Gastroesophageal sphincter (tissue), 4 donors: ENCODE measurements around the gene SLX9. TPM values are rescaled to one million over a fixed set of nuclear protein-coding genes. Genes with fewer than 3 reads are reported as not detected.
"Not testable (repeated sequence)": the region's sequence is repeated elsewhere in the genome, so short reads cannot be mapped to it uniquely, and the experiment has no call there.

Source experiments
- ATAC-seq: fragments of 150-250 bp; one replicate; pipeline ENCODE4 v1.9.1; 2016; ENCODE audit warnings: mild to moderate bottlenecking, moderate library complexity
- H3K27ac ChIP-seq, 4 donors: fragments of 200-600 bp; sonication (generic) in 3 of 4; 1 replicate in 3 of 4; 2 replicates in 1 of 4; pipeline ENCODE4 v1.5.1; 2016 to 2019
- H3K27me3 ChIP-seq: fragments of 200-600 bp; sonication (generic); one replicate; pipeline ENCODE4 v1.5.1; 2019
- H3K36me3 ChIP-seq, 2 donors: fragments of 200-600 bp; sonication (generic); one replicate each; pipeline ENCODE4 v1.5.1; 2019; ENCODE audit warnings: control low read depth in 1 of 2
- H3K4me1 ChIP-seq, 3 donors: fragments of 200-600 bp; sonication (generic); 1 replicate in 2 of 3; 2 replicates in 1 of 3; pipeline ENCODE4 v1.5.1; 2016 to 2019; ENCODE audit warnings: control low read depth in 2 of 3
- H3K4me3 ChIP-seq, 2 donors: fragments of 200-600 bp; sonication (generic); one replicate each; pipeline ENCODE4 v1.5.1; 2019; ENCODE audit warnings: mild to moderate bottlenecking in 1 of 2, moderate library complexity in 1 of 2
- H3K9me3 ChIP-seq, 3 donors: fragments of 200-600 bp; sonication (generic); one replicate each; pipeline ENCODE4 v1.5.1; 2017 to 2019; ENCODE audit warnings: control low read depth in 2 of 3
- EP300 ChIP-seq: sonication (generic); formaldehyde crosslinking; IDR thresholded peaks from one replicate; pipeline ENCODE4 v1.6.1; 2017; ENCODE audit warnings: antibody characterized with exemption, mild to moderate bottlenecking
- POLR2A ChIP-seq, 2 donors: fragments of 450-650 bp; IDR thresholded peaks; one replicate each; pipeline ENCODE4 v1.6.1; 2017; ENCODE audit warnings: antibody characterized with exemption in 2 of 2, mild to moderate bottlenecking in 2 of 2, moderate library complexity in 1 of 2
- POLR2AphosphoS5 ChIP-seq: sonication (generic); formaldehyde crosslinking; IDR thresholded peaks from one replicate; pipeline ENCODE4 v1.6.1; 2017; ENCODE audit warnings: antibody characterized with exemption
- WGBS, 2 donors: methylation state at CpG; one replicate each; pipeline ENCODE4 v1.1.5; 2018; ENCODE audit warnings: low coverage in 1 of 2; 5-methylcytosine and 5-hydroxymethylcytosine counted together
- total RNA-seq, 4 donors: library from RNA; depleted of rRNA; stranded (reverse); fragments of >200 nt; gene quantifications; one replicate each; pipeline ENCODE4 v1.1.0, GENCODE V29; 2016
- TF ChIP-seq, protein P1 (sequence below), 4 experiments: fragments of 200-600 bp in 2 of 4; fragments of 450-650 bp in 2 of 4; sonication (generic) in 1 of 4; IDR thresholded peaks; one replicate each; pipeline ENCODE4 v1.5.1; 2017 to 2019; ENCODE audit warnings: antibody characterized with exemption in 4 of 4, mild to moderate bottlenecking in 2 of 4, moderate library complexity in 2 of 4

SLX9 gene
- total RNA-seq, 4 donors from 2014 or later = 15.7 to 53.9 (median 36.4) TPM

- Histone ChIP-seq H3K36me3 (no peaks in the 10 kb centered on the region), H3K4me3 (no peak overlapping the region), H3K27ac (peak overlapping the region in 1 of 4 donors; percentile 49), H3K27me3 (no peaks in the 10 kb centered on the region), H3K4me1 (peaks cover 0 to 29% (median 11%) of the 10 kb centered on the region in 3 donors), H3K9me3 (no peaks in the 10 kb centered on the region)
- TF ChIP-seq EP300 (no peak), POLR2A (IDR thresholded peaks at IDR 0.05) (no peak), POLR2AphosphoS5 (no peak)
- TF ChIP-seq, protein P1, sequence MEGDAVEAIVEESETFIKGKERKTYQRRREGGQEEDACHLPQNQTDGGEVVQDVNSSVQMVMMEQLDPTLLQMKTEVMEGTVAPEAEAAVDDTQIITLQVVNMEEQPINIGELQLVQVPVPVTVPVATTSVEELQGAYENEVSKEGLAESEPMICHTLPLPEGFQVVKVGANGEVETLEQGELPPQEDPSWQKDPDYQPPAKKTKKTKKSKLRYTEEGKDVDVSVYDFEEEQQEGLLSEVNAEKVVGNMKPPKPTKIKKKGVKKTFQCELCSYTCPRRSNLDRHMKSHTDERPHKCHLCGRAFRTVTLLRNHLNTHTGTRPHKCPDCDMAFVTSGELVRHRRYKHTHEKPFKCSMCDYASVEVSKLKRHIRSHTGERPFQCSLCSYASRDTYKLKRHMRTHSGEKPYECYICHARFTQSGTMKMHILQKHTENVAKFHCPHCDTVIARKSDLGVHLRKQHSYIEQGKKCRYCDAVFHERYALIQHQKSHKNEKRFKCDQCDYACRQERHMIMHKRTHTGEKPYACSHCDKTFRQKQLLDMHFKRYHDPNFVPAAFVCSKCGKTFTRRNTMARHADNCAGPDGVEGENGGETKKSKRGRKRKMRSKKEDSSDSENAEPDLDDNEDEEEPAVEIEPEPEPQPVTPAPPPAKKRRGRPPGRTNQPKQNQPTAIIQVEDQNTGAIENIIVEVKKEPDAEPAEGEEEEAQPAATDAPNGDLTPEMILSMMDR (IDR thresholded peaks at IDR 0.05) = no peak
- ATAC-seq = no peak
- WGBS, 2 donors = 79 to 89% methylated on average over 3 to 6 of the region's 31 CpGs
These were observed 81.9 kb downstream of the SLX9 start for GRCh38 chr21:45021428-45022347.

GRCh38 chr21:45022348-45022675, 82.5 kb downstream of the SLX9 start:
- WGBS, 2 donors = 86% methylated on average over 7 of the region's 8 CpGs; no CpG with 5 or more reads in 1 of the 2 donors
- H3K4me1 ChIP-seq = peaks cover 0 to 23% (median 11%) of the 10 kb centered on the region in 3 donors
- no peak for ATAC-seq
- H3K27me3 ChIP-seq = no peaks in the 10 kb centered on the region
- no peaks in the 10 kb centered on the region for H3K36me3 ChIP-seq
- H3K9me3 ChIP-seq = no peaks in the 10 kb centered on the region
- TF ChIP-seq EP300 = no peak
- no peak for TF ChIP-seq POLR2AphosphoS5
- TF ChIP-seq, protein P1 (IDR thresholded peaks at IDR 0.05) = no peak
- TF ChIP-seq POLR2A (IDR thresholded peaks at IDR 0.05) = no peak
- no peak overlapping the region for H3K4me3 ChIP-seq
- H3K27ac ChIP-seq = peak overlapping the region in 1 of 4 donors; percentile 8

DNA sequence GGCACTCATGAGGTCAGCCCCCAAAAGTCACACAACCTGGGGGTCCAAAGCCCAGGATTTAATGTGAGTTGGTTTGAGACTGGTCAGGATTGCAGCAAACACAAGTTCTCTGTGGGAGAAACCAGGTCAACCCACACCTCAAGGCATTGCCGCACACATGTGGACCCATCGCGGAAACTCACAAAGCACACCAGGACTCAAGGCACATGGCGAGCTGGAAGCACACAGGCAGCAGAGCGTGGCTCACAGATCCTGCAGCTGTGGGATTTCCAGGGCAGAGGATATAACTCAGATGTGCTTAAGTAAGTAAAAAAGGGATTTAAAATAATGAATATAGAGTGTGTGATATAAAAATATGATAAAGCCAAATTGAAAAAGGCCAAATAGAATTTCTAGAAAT, 82.9 kb downstream of the SLX9 start:
- ATAC-seq = no peak
- Histone ChIP-seq H3K27ac (no peak overlapping the region), H3K4me1 (peaks cover 0 to 20% (median 11%) of the 10 kb centered on the region in 3 donors), H3K36me3 (no peaks in the 10 kb centered on the region), H3K27me3 (no peaks in the 10 kb centered on the region), H3K4me3 (no peak overlapping the region), H3K9me3 (no peaks in the 10 kb centered on the region)
- 94 to 95% methylated on average over 2 to 5 of the region's 5 CpGs for WGBS, 2 donors
- no peak for TF ChIP-seq POLR2A (IDR thresholded peaks at IDR 0.05)
- no peak for TF ChIP-seq EP300
- TF ChIP-seq POLR2AphosphoS5 = no peak
- TF ChIP-seq, protein P1 (IDR thresholded peaks at IDR 0.05) = no peak

GRCh38 chr21:45024516-45024915, 84.7 kb downstream of the SLX9 start:
- H3K9me3 ChIP-seq, H3K4me3 ChIP-seq, H3K36me3 ChIP-seq, H3K27me3 ChIP-seq, H3K27ac ChIP-seq, ATAC-seq: not testable (repeated sequence)
- 77 to 95% methylated on average over 3 to 4 of the region's 4 CpGs for WGBS, 2 donors
- peaks cover 0 to 11% (median 6%) of the 10 kb centered on the region in 3 donors for H3K4me1 ChIP-seq

- TF ChIP-seq, protein P1 (IDR thresholded peaks at IDR 0.05) = no peak
- no peak for TF ChIP-seq POLR2A (IDR thresholded peaks at IDR 0.05)
- no peak for TF ChIP-seq EP300
- TF ChIP-seq POLR2AphosphoS5 = no peak
- Histone ChIP-seq H3K27ac (no peak overlapping the region), H3K9me3 (no peaks in the 10 kb centered on the region), H3K36me3 (no peaks in the 10 kb centered on the region), H3K4me3 (no peak overlapping the region), H3K4me1 (peaks cover 0 to 26% (median 20%) of the 10 kb centered on the region in 3 donors), H3K27me3 (no peaks in the 10 kb centered on the region)
- 96% methylated on average over 5 of the region's 22 CpGs; no CpG with 5 or more reads in 1 of the 2 donors for WGBS, 2 donors
- ATAC-seq = no peak
These were observed 86.4 kb downstream of the SLX9 start for GRCh38 chr21:45026066-45026745.

Other genes starting within 250 kb of the SLX9 start
- gene KRTAP10-12, start 242.9 kb upstream of the SLX9 start, total RNA-seq = not detected
- gene TSPEAR, start 228.5 kb upstream of the SLX9 start, total RNA-seq = not detected
- gene UBE2G2, start 138.2 kb upstream of the SLX9 start, total RNA-seq = 10 to 100 TPM; 48.3 to 93.4 (median 83.9) TPM
- gene SUMO3, start 122.0 kb upstream of the SLX9 start, total RNA-seq = 10 to 100 TPM; 41.7 to 56.2 (median 53.7) TPM
- gene PTTG1IP, start 66.3 kb upstream of the SLX9 start, total RNA-seq = 100 to 1,000 TPM; 217 to 419 (median 313) TPM
- gene ITGB2, start 19.1 kb upstream of the SLX9 start, total RNA-seq = 100 to 1,000 TPM in 1 of 4 donors, 10 to 100 TPM in 3; 10.4 to 112 (median 41.4) TPM
- 100 to 1,000 TPM; 136 to 228 (median 181) TPM for gene ADARB1, start 134.6 kb downstream of the SLX9 start, total RNA-seq